Iris pigment epithelial cell (primary cell): Measurements from ENCODE around the gene TNFSF9.
A peak's percentile ranks its signal among the peaks of the same experiment; 100 is the strongest.
"Not testable (repeated sequence)": the region's sequence is repeated elsewhere in the genome, so short reads cannot be mapped to it uniquely, and the experiment has no call there.

Source experiments
- DNase-seq: peaks from one replicate; pipeline ENCODE4 v3.0.0-alpha.2; 2011; ENCODE audit warnings: low read depth

The TNFSF9 gene

GRCh38 chr19:6508028-6508771 is 22.6 kb upstream of the TNFSF9 start:
- DNase-seq, result not testable (repeated sequence)

- no peak for DNase-seq
Observed at GRCh38 chr19:6509118-6509971, 21.5 kb upstream of the TNFSF9 start.

GRCh38 chr19:6510618-6511017 is 20.2 kb upstream of the TNFSF9 start:
- DNase-seq, result no peak

- no peak for DNase-seq
Observed at GRCh38 chr19:6514089-6514488, 16.7 kb upstream of the TNFSF9 start.

- no peak for DNase-seq
Observed at GRCh38 chr19:6514926-6515544, 15.8 kb upstream of the TNFSF9 start.

GRCh38 chr19:6516018-6516658 is 14.7 kb upstream of the TNFSF9 start:
- DNase-seq, result peak; percentile 94

GRCh38 chr19:6516659-6517291 is 14.1 kb upstream of the TNFSF9 start:
- peak; percentile 80 for DNase-seq

GRCh38 chr19:6518145-6518911 is 12.5 kb upstream of the TNFSF9 start:
- no peak for DNase-seq

GRCh38 chr19:6519289-6519688 is 11.5 kb upstream of the TNFSF9 start:
- DNase-seq, result peak; percentile 79

- DNase-seq, result peak; percentile 27
Observed at GRCh38 chr19:6521718-6522646, 8.8 kb upstream of the TNFSF9 start.

GRCh38 chr19:6522712-6523111 is 8.1 kb upstream of the TNFSF9 start:
- DNase-seq, result no peak

- no peak for DNase-seq
Observed at GRCh38 chr19:6524311-6524710, 6.5 kb upstream of the TNFSF9 start.

GRCh38 chr19:6527893-6528543 is 2.8 kb upstream of the TNFSF9 start:
- DNase-seq, result no peak

GRCh38 chr19:6528544-6529121 is 2.2 kb upstream of the TNFSF9 start:
- DNase-seq, result no peak

- no peak for DNase-seq
Observed at GRCh38 chr19:6529351-6529750, 1.5 kb upstream of the TNFSF9 start.

- no peak for DNase-seq
Observed at GRCh38 chr19:6529937-6530385, 865 bp upstream of the TNFSF9 start.

GRCh38 chr19:6531163-6531955 is 533 bp downstream of the TNFSF9 start:
- no peak for DNase-seq

GRCh38 chr19:6531956-6532243 is 1.1 kb downstream of the TNFSF9 start:
- no peak for DNase-seq
